GM21423 (cell line): ENCODE measurements around the gene C10orf95.
A peak's percentile ranks its signal among the peaks of the same experiment; 100 is the strongest.

Experiments used
- ATAC-seq: cut with Tn5 transposase; IDR thresholded peaks from one replicate; pipeline ENCODE4 v1.9.1; 2021; ENCODE audit warnings: mild to moderate bottlenecking, moderate library complexity; ENCODE audit not compliant: unreplicated experiment

The C10orf95 gene

DNA sequence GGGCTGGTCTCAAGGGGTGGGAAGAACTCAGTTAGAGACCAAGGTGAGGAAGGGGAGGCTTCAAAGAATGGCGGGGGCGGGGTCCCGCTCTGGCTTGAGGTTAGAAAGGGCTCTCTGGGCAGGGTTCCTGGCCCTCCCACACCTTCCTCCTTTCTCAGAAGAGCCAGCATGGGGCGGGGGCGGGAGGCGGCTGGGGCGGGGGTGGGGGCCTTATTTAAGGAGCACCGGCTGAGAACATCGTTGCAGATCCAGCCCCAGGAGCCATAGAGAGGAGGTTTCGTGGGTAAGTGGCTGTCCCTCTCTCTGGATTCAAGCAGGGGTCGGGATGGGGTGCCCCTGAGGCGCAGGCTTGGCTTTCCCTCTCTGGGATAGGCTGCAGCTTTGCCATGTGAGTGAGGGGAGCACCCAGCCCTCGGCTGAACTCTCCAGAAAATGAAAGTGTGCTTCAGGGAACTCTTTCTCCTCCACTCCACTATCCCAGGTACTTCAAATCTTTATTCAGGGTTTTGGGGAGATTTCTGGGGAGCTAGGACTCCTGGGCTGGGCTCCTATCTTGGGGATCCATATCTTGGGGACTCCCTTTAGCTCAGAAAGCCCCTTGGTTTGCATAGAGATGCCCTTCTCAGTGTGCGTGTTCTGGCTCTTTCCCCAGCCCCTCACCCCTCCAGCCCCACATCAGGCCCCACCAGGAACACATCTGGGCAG is 15.7 kb downstream of the C10orf95 start:
- no peak for ATAC-seq

DNA sequence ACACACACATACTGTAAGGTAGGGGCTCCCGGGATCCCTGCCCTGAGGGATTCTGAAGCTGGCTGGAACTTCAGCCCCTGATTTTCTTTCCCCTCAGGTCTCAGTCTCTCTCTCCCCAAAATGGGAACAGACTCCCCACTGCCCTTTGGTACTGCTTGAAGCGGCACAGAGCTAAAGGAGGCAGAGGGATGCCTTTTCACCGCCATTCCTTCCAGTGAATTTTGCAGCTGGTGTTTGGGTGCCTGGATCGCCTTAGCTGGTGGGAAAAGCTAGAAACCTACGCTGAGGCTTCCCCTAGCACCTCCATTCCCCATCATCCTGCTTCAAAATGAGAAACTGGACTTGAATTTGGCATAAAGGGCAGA is 16.2 kb downstream of the C10orf95 start:
- no peak for ATAC-seq

GRCh38 chr10:102434394-102435132 is 16.8 kb downstream of the C10orf95 start:
- no peak for ATAC-seq

DNA sequence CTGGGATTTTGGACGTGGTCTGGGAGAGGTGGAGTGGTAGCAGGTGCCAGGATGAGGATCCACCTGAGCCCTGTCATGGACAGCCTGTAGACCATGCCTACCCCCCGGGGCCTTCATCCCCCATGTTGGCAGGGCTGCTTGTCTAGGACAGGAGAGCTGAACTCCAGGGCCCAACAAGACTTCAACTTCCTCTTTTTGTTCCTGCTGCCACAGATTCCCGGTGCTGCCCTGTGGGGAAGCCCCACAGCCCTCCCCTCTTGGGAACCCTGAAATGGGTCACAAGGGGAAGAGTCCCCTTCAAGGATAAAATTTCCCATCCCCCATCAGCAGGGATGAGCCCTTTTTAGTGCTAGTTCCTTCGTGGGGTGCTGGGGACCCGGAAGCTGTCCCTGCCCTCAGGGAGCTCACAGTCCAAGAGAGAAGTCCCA is 17.7 kb downstream of the C10orf95 start:
- no peak for ATAC-seq

DNA sequence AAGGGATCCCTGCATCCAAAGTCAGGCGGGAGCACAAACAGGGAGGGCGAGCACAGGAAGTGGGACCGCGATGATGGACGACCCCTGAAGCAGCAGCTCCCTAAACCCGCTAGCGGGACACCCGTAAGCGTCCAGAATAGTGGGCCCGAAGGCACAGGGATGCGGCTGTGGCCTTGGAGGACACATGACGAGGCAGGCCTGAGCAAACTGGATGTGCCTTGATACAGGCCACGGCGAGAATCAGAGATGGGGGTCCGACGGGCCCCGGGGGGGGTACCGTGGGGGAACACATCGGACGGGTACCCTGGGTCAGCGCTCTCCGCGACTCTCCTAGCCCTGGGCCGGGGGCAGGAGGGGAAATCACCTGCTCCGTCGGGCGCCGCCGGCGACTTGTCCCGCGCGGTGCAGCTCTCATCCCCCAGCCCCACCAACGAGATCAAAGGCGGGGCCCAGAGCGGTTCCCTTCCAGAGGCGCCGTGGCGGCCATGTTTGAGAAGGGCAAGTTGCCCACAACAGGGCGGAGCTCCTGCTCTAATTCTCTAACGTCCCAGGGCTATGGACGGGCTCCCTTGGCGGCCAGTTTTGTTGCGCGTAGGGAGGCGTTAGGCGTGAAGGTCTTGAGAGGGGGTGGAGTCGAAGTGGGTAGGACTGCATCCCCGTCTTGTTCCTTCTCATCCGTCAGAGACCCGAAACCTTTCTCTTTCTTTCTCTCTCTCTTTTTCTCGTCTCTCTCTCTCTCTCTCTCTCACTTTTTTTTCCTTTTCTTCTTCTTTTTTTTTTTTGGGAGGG is 19.0 kb downstream of the C10orf95 start, which contains the start of gene CUEDC2:
Gene CUEDC2 (minus strand): TSS at position 413 of the 789 bp plus-strand sequence. CDS start 7,386 bp downstream, outside the sequence.
- ATAC-seq: peak; percentile 90

GRCh38 chr10:102431452-102432124 is 19.8 kb downstream of the C10orf95 start:
- no peak for ATAC-seq

DNA sequence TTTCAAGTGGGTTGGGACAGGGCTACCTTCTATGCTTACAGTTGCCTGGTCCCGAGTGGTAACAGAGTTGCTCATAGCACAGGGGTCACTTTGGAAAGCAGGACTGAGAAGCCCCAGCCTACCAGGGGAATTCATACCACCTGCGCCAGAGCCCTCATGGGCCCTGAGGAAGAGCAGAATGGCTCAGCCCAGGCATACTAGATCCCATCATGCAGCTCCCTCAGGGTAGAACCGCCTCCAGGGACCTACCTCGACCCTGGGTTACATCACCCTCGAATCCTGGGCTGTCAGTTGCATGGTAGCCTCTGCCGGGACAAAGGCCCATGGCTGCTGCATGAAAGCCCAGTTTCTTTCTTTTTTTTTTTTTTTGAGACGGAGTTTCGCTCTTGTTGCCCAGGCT is 21.9 kb downstream of the C10orf95 start:
- ATAC-seq: no peak

DNA sequence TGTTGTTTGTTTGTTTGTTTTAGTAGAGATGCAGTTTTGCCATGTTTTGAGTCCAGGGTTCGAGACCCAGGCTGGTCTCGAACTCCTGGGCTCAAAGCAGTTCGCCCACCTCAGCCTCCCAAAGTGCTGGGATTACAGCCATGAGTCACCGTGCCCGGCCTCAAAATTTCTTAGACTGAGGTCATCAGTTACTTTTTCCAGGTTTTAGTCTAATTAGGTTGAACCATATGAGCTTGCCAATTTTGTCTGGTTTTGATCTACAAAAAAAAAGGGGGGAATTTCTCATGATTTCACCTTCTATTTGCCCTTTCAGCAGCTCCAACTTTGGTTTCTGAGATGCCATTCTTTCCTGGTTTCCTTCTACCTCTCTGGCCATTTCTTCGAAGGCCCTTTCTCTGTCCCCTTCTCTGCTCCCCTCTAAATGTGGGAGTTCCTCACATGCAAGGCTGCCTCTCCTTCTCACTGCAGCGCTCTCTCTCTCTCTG is 24.5 kb downstream of the C10orf95 start:
- no peak for ATAC-seq

GRCh38 chr10:102425444-102425843 is 25.9 kb downstream of the C10orf95 start:
- no peak for ATAC-seq

DNA sequence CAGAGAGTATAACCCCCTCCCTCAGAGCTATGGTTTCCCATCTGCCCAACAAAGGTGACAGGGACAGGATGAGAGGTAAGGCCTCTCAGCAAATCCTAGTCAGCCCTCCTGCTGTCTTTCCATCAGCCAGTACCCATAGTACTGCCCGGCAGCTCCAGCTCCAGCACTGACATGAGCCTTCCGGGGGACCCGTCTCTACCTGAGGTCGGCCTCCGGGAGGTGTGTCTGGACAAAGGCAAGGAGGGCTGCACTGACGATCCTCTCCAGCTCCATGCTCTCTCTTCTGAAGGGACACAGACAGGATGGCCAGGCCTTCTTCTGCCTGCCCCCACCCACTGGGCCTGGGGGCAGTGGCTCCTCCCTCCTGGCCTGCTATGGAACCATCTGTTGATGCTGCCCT is 26.4 kb downstream of the C10orf95 start:
- ATAC-seq: no peak

- no peak for ATAC-seq
Measured at GRCh38 chr10:102424145-102424544, 27.2 kb downstream of the C10orf95 start.

- ATAC-seq: no peak
Measured at GRCh38 chr10:102423372-102423968, 27.9 kb downstream of the C10orf95 start.

GRCh38 chr10:102422545-102423129 is 28.7 kb downstream of the C10orf95 start:
- no peak for ATAC-seq

- no peak for ATAC-seq
Measured at GRCh38 chr10:102421757-102422512, 29.4 kb downstream of the C10orf95 start.

DNA sequence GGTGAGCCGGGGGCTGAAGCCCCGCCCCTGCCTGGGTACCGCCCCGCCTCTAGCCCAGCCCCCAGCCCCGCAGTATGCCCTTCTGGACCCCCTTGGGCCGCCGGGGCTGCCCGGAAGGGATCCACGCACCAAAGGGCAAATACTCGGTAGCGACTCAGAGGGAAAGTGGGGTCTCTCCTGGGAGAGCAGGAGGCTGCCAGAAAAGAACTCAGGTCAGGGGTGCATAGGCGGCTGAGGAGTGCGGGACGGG is 29.9 kb downstream of the C10orf95 start:
- ATAC-seq: no peak

DNA sequence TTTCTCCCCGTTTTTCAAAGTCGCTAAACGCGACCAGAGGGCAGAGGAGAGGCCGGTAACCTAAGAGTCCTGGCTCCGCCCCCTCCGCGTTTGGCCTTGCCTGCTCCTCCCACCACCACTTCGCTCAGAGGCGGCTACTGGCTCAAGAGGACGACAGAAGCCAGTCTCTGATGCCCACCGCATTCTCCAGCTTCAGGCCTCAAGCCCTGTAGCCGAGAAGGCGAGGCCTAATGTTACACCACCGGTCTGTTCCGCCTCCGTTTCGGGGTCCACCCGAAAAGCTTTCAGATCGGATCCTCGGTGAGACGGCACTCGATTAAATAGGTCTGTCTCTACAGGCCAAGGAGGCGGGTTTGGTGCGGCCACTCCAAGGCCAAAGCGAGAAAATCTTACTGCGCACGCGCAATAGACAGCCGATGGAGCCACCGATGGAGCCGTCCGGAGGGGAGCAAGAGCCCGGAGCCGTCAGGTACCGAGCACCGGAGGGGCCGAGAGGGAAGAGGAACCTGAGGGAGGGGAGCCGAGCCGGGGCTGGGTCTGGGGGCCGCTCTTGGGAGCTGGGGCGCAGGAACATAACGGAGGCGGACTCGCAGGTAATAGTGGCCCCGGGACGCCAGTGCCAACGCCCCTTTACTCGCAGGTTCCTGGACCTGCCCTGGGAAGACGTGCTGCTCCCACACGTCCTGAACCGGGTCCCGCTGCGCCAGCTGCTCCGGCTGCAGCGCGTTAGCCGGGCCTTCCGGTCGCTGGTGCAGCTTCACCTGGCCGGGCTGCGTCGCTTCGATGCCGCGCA is 30.4 kb downstream of the C10orf95 start, which contains the start of gene FBXL15:
Gene FBXL15 (plus strand): TSS at position 123 of the 793 bp plus-strand sequence. CDS start 294 bp downstream, at position 417.
- peak; percentile 64 for ATAC-seq

- no peak for ATAC-seq
Measured at GRCh38 chr10:102420181-102420713, 31.1 kb downstream of the C10orf95 start.
